Natural killer cell (primary cell): ENCODE data around the gene CATSPERZ. TPM values are rescaled to one million over a fixed set of nuclear protein-coding genes. Genes with fewer than 3 reads are reported as not detected.

Source experiments
- ATAC-seq, 3 donors: fragments of 150-1000 bp in 2 of 3; fragments of 200-7000 bp in 1 of 3; cut with Tn5 transposase; 1 replicate in 1 of 3; 2 replicates in 2 of 3; pipeline ENCODE4 v1.10.0; 2021; ENCODE audit warnings: mild to moderate bottlenecking in 2 of 3, moderate library complexity in 2 of 3
- DNase-seq, 2 donors: peaks; one replicate each; pipeline versions ENCODE4 v3.0.0 to v3.0.0-alpha.2; 2013 to 2021; ENCODE audit warnings: mixed read lengths in 1 of 2
- H3K27ac ChIP-seq: one replicate; pipeline ENCODE4 v1.5.1; 2013; ENCODE audit warnings: mild to moderate bottlenecking, low read length
- H3K27me3 ChIP-seq: one replicate; pipeline ENCODE4 v1.6.1; 2013; ENCODE audit warnings: low read length; ENCODE audit not compliant: control insufficient read depth, insufficient read depth
- H3K36me3 ChIP-seq: one replicate; pipeline ENCODE4 v1.6.1; 2013; ENCODE audit warnings: low read length; ENCODE audit not compliant: control insufficient read depth, insufficient read depth
- H3K4me1 ChIP-seq: one replicate; pipeline ENCODE4 v1.6.1; 2013; ENCODE audit warnings: low read length; ENCODE audit not compliant: control insufficient read depth, insufficient read depth
- H3K4me3 ChIP-seq: one replicate; pipeline ENCODE4 v1.5.1; 2013; ENCODE audit warnings: low read length
- H3K9me3 ChIP-seq: one replicate; pipeline ENCODE4 v1.6.1; 2013; ENCODE audit warnings: low read length; ENCODE audit not compliant: control insufficient read depth, insufficient read depth
- H3K27ac Mint-ChIP-seq, 2 donors: one replicate each; pipeline ENCODE4 v1.8.0; 2022; ENCODE audit warnings: mild to moderate bottlenecking in 2 of 2, mixed read lengths in 2 of 2, moderate library complexity in 1 of 2
- H3K27me3 Mint-ChIP-seq, 2 donors: one replicate each; pipeline ENCODE4 v1.8.0; 2022; ENCODE audit warnings: low read depth in 2 of 2, mixed read lengths in 2 of 2
- H3K36me3 Mint-ChIP-seq: one replicate; pipeline ENCODE4 v1.8.0; 2022; ENCODE audit warnings: mixed read lengths
- H3K4me1 Mint-ChIP-seq, 2 donors: one replicate each; pipeline ENCODE4 v1.8.0; 2022; ENCODE audit warnings: mixed read lengths in 2 of 2
- H3K4me3 Mint-ChIP-seq: one replicate; pipeline ENCODE4 v1.8.0; 2022; ENCODE audit warnings: mild to moderate bottlenecking, moderate library complexity, mixed read lengths
- H3K9me3 Mint-ChIP-seq, 2 donors: one replicate each; pipeline ENCODE4 v1.8.0; 2022; ENCODE audit warnings: mixed read lengths in 2 of 2
- CTCF ChIP-seq: fragments of 200-600 bp; IDR thresholded peaks from one replicate; pipeline ENCODE4 v1.8.0; 2022; ENCODE audit warnings: antibody characterized with exemption
- WGBS: methylation state at CpG from one replicate; pipeline ENCODE4 v1.1.7; 2013; ENCODE audit warnings: missing lambda C conversion rate; ENCODE audit not compliant: insufficient coverage; 5-methylcytosine and 5-hydroxymethylcytosine counted together
- intact Hi-C: fragments of 100-400 bp; cut with micrococcal nuclease; formaldehyde crosslinking; loops from one replicate; pipeline ENCODE4 v1.14.2; 2022
- total RNA-seq, 4 donors: library from RNA; stranded (reverse); fragments of 120-200 nt in 1 of 4; gene quantifications; one replicate each; pipeline versions ENCODE4 v1.2.3 to v1.2.4, GENCODE V29; 2013 to 2022

Gene CATSPERZ
- total RNA-seq, 3 donors from 2014 or later (not counting 1 experiment from before 2014, with no cell fraction given): 0.80 to 0.90 TPM; not detected in 1

- intact Hi-C loops: no loop called here
- Histone ChIP-seq H3K4me3 (no peak overlapping the region), H3K36me3 (no peaks in the 10 kb centered on the region), H3K9me3 (no peaks in the 10 kb centered on the region), H3K27me3 (peaks cover 11% of the 10 kb centered on the region), H3K27ac (no peak overlapping the region), H3K4me1 (peaks cover 27% of the 10 kb centered on the region)
- no peak for TF ChIP-seq CTCF
- no peaks in the 10 kb centered on the region for H3K9me3 Mint-ChIP-seq
- H3K4me3 Mint-ChIP-seq: peak overlapping the region; percentile 83
- 97% methylated on average over 9 of the region's 9 CpGs for WGBS
- no peaks in the 10 kb centered on the region for H3K36me3 Mint-ChIP-seq
- peaks cover 15 to 23% of the 10 kb centered on the region in 2 donors for H3K4me1 Mint-ChIP-seq
- ATAC-seq (no peak), DNase-seq (no peak)
- peak overlapping the region; percentile 85 to 96 for H3K27ac Mint-ChIP-seq
- peaks cover 7 to 9% of the 10 kb centered on the region in 2 donors for H3K27me3 Mint-ChIP-seq
Measured at GRCh38 chr11:64286801-64287159, 13.4 kb upstream of the CATSPERZ start.

GRCh38 chr11:64287676-64288352, 12.3 kb upstream of the CATSPERZ start:
- H3K4me1 ChIP-seq: peaks cover 33% of the 10 kb centered on the region
- H3K9me3 Mint-ChIP-seq: no peaks in the 10 kb centered on the region
- no peak for TF ChIP-seq CTCF
- DNase-seq: no peak
- no peaks in the 10 kb centered on the region for H3K36me3 Mint-ChIP-seq
- no peak for ATAC-seq
- H3K27me3 ChIP-seq: peaks cover 17% of the 10 kb centered on the region
- no peak overlapping the region for H3K27ac Mint-ChIP-seq
- H3K4me3 Mint-ChIP-seq: no peak overlapping the region
- WGBS: 97% methylated on average over 33 of the region's 33 CpGs
- H3K36me3 ChIP-seq: no peaks in the 10 kb centered on the region
- no peak overlapping the region for H3K4me3 ChIP-seq
- H3K27ac ChIP-seq: no peak overlapping the region
- peaks cover 7 to 13% of the 10 kb centered on the region in 2 donors for H3K27me3 Mint-ChIP-seq
- intact Hi-C loops: no loop called here
- H3K4me1 Mint-ChIP-seq: peaks cover 13 to 29% of the 10 kb centered on the region in 2 donors
- H3K9me3 ChIP-seq: no peaks in the 10 kb centered on the region

GRCh38 chr11:64288353-64288750, 11.8 kb upstream of the CATSPERZ start:
- Mint-ChIP-seq H3K4me1 (peaks cover 13 to 29% of the 10 kb centered on the region in 2 donors), H3K4me3 (no peak overlapping the region), H3K9me3 (no peaks in the 10 kb centered on the region), H3K36me3 (no peaks in the 10 kb centered on the region), H3K27me3 (peaks cover 7 to 18% of the 10 kb centered on the region in 2 donors), H3K27ac (no peak overlapping the region)
- ATAC-seq (no peak), DNase-seq (no peak)
- no peak for TF ChIP-seq CTCF
- no peaks in the 10 kb centered on the region for H3K9me3 ChIP-seq
- 87% methylated on average over 9 of the region's 9 CpGs for WGBS
- no peaks in the 10 kb centered on the region for H3K36me3 ChIP-seq
- H3K27ac ChIP-seq: no peak overlapping the region
- peaks cover 20% of the 10 kb centered on the region for H3K27me3 ChIP-seq
- H3K4me1 ChIP-seq: peaks cover 32% of the 10 kb centered on the region
- no peak overlapping the region for H3K4me3 ChIP-seq
- intact Hi-C loops: no loop called here
